COLO668 (cell line): ENCODE results near the gene TEAD1.

Source experiments
- DNase-seq: peaks from one replicate; lab custom pipeline; 2025; ENCODE audit not compliant: unreplicated experiment; lab: John Stamatoyannopoulos, UW

Gene TEAD1

GRCh38 chr11:12731841-12732336, 57.7 kb downstream of the TEAD1 start:
- DNase-seq, result no peak

- no peak for DNase-seq
Observed at GRCh38 chr11:12733091-12733490, 58.9 kb downstream of the TEAD1 start.

- no peak for DNase-seq
Observed at GRCh38 chr11:12734625-12735024, 60.4 kb downstream of the TEAD1 start.

GRCh38 chr11:12735262-12735661, 61.0 kb downstream of the TEAD1 start:
- DNase-seq, result no peak

- no peak for DNase-seq
Observed at GRCh38 chr11:12737024-12737423, 62.8 kb downstream of the TEAD1 start.

GRCh38 chr11:12741671-12742216, 67.5 kb downstream of the TEAD1 start:
- DNase-seq, result no peak

- DNase-seq, result no peak
Observed at GRCh38 chr11:12743834-12744449, 69.7 kb downstream of the TEAD1 start.

- DNase-seq, result no peak
Observed at GRCh38 chr11:12744826-12745502, 70.7 kb downstream of the TEAD1 start.

- no peak for DNase-seq
Observed at GRCh38 chr11:12745787-12746186, 71.6 kb downstream of the TEAD1 start.

GRCh38 chr11:12746593-12747097, 72.4 kb downstream of the TEAD1 start:
- DNase-seq, result peak; percentile 95

- no peak for DNase-seq
Observed at GRCh38 chr11:12748561-12748960, 74.3 kb downstream of the TEAD1 start.

- no peak for DNase-seq
Observed at GRCh38 chr11:12749442-12749841, 75.2 kb downstream of the TEAD1 start.

- DNase-seq, result no peak
Observed at GRCh38 chr11:12750181-12750580, 76.0 kb downstream of the TEAD1 start.

GRCh38 chr11:12752868-12753524, 78.8 kb downstream of the TEAD1 start:
- no peak for DNase-seq

- no peak for DNase-seq
Observed at GRCh38 chr11:12754021-12754420, 79.8 kb downstream of the TEAD1 start.

- DNase-seq, result peak; percentile 71
Observed at GRCh38 chr11:12754582-12755234, 80.5 kb downstream of the TEAD1 start.

- DNase-seq, result no peak
Observed at GRCh38 chr11:12755510-12756453, 81.6 kb downstream of the TEAD1 start.

GRCh38 chr11:12756454-12756806, 82.2 kb downstream of the TEAD1 start:
- no peak for DNase-seq

- DNase-seq, result no peak
Observed at GRCh38 chr11:12756867-12757266, 82.6 kb downstream of the TEAD1 start.

- DNase-seq, result no peak
Observed at GRCh38 chr11:12757416-12757815, 83.2 kb downstream of the TEAD1 start.
